ENCODE measurements around the gene PPFIA3. TPM values are rescaled to one million over a fixed set of nuclear protein-coding genes. Genes with fewer than 3 reads are reported as not detected.

Gene PPFIA3
- total RNA-seq, 1 experiment from 2014 or later, result 6.7 TPM

DNA sequence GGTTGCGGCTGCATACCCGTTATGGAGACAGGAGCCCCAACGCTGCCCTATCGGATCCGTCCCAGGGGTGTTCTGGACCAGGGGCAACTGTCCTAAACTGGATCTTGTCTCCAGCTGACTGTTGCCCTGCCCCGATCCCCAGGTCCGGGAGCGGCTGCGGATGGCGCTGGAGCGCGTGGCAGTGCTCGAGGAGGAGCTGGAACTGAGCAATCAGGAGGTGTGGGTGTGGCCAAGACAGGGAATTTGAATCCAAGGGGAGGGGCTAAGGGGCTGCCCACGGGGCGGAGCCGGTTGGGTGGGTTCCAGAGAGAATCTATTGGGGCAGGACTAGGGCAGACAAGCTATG lies 9.9 kb downstream of the PPFIA3 start:
- TF ChIP-seq, protein P1, sequence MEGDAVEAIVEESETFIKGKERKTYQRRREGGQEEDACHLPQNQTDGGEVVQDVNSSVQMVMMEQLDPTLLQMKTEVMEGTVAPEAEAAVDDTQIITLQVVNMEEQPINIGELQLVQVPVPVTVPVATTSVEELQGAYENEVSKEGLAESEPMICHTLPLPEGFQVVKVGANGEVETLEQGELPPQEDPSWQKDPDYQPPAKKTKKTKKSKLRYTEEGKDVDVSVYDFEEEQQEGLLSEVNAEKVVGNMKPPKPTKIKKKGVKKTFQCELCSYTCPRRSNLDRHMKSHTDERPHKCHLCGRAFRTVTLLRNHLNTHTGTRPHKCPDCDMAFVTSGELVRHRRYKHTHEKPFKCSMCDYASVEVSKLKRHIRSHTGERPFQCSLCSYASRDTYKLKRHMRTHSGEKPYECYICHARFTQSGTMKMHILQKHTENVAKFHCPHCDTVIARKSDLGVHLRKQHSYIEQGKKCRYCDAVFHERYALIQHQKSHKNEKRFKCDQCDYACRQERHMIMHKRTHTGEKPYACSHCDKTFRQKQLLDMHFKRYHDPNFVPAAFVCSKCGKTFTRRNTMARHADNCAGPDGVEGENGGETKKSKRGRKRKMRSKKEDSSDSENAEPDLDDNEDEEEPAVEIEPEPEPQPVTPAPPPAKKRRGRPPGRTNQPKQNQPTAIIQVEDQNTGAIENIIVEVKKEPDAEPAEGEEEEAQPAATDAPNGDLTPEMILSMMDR (IDR thresholded peaks at IDR 0.05; ENCODE audit: unreplicated experiment), result no peak
- CTCF ChIA-PET, result interaction anchor here (0.5 to 2.9 kb wide), 4 partner anchors 15 to 549 kb away, joined by 3 to 11 read pairs (median 6); partner anchors contain the start of gene LIN7B
- intact Hi-C loops (cut with micrococcal nuclease), result no loop called here
- no peak overlapping the region for H3K4me3 Mint-ChIP-seq (ENCODE audit: unreplicated experiment)
- no peak overlapping the region for H3K27ac Mint-ChIP-seq (ENCODE audit: low read depth, unreplicated experiment)
- DNase-seq (ENCODE audit: unreplicated experiment), result no peak
- H3K4me1 Mint-ChIP-seq (ENCODE audit: insufficient read depth, unreplicated experiment), result peaks cover 10% of the 10 kb centered on the region
- H3K27me3 Mint-ChIP-seq (ENCODE audit: insufficient read depth, unreplicated experiment), result no peaks in the 10 kb centered on the region
- no TSS peak for BruUV-seq (replicated peaks)
- H3K9me3 Mint-ChIP-seq (ENCODE audit: unreplicated experiment), result no peaks in the 10 kb centered on the region
- POLR2A ChIA-PET, result interaction anchor here (0.7 to 2.8 kb wide), 5 partner anchors 12 to 75 kb away, joined by 3 to 19 read pairs (median 8); partner anchors contain the start of gene LIN7B
- H3K36me3 Mint-ChIP-seq (ENCODE audit: insufficient read depth, unreplicated experiment), result peaks cover 15% of the 10 kb centered on the region

DNA sequence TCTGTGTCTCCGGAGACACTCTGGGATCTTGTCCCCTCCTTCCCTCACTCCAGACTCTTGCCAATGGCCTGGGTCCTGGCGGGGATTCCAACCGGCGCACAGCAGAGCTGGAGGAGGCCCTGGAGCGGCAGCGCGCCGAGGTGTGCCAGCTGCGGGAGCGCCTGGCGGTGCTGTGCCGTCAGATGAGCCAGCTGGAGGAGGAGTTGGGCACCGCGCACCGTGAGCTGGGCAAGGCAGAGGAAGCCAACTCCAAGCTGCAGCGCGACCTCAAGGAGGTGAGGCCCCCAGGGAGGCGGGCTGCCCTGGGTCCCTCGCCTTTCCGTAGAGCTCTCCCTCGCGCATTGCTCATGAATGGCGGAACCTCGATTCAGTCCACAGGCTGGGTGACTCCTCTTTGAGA lies 11.0 kb downstream of the PPFIA3 start:
- BruUV-seq (replicated peaks), result no TSS peak
- TF ChIP-seq, protein P1 (IDR thresholded peaks at IDR 0.05; ENCODE audit: unreplicated experiment), result no peak
- H3K4me1 Mint-ChIP-seq (ENCODE audit: insufficient read depth, unreplicated experiment), result peaks cover 10% of the 10 kb centered on the region
- POLR2A ChIA-PET, result interaction anchor here (2.8 kb wide), 1 partner anchor 13 kb away, joined by 11 read pairs; no protein-coding TSS in a partner anchor
- H3K36me3 Mint-ChIP-seq (ENCODE audit: insufficient read depth, unreplicated experiment), result peaks cover 16% of the 10 kb centered on the region
- CTCF ChIA-PET, result interaction anchor here (0.9 to 2.3 kb wide), 4 partner anchors 11 to 69 kb away, joined by 3 to 8 read pairs (median 6); partner anchors contain the start of gene PPFIA3
- no peak for DNase-seq (ENCODE audit: unreplicated experiment)
- no peak overlapping the region for H3K4me3 Mint-ChIP-seq (ENCODE audit: unreplicated experiment)
- intact Hi-C loops (cut with micrococcal nuclease), result no loop called here
- no peaks in the 10 kb centered on the region for H3K27me3 Mint-ChIP-seq (ENCODE audit: insufficient read depth, unreplicated experiment)
- no peaks in the 10 kb centered on the region for H3K9me3 Mint-ChIP-seq (ENCODE audit: unreplicated experiment)
- H3K27ac Mint-ChIP-seq (ENCODE audit: low read depth, unreplicated experiment), result no peak overlapping the region

DNA sequence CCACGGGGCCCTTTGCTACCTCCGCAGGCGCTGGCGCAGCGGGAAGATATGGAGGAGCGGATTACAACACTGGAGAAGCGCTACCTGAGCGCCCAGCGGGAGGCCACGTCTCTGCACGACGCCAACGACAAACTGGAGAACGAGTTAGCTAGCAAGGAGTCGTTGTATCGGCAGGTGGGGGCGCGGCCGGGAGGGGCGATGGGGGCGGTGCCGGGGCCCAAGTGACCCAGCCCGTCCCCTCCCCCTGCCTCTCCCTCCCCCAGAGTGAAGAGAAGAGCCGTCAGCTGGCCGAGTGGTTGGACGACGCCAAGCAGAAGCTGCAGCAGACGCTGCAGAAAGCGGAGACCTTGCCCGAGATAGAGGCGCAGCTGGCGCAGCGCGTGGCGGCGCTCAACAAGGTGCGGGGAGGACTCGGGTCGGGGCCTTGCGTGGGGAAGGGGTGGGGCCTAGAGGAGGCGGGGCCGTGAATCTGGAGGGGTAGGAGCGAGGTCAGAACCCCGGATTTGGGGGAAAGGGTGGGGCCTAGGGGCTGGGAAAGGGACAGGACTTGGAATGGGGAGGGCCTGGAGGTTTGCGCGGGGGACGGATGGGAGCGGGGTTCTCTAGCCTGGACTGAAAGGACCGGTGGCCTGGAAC lies 13.7 kb downstream of the PPFIA3 start:
- Mint-ChIP-seq H3K4me3 (ENCODE audit: unreplicated experiment) (no peak overlapping the region), H3K27me3 (ENCODE audit: insufficient read depth, unreplicated experiment) (no peaks in the 10 kb centered on the region), H3K36me3 (ENCODE audit: insufficient read depth, unreplicated experiment) (peaks cover 16% of the 10 kb centered on the region), H3K4me1 (ENCODE audit: insufficient read depth, unreplicated experiment) (peaks cover 15% of the 10 kb centered on the region), H3K9me3 (ENCODE audit: unreplicated experiment) (no peaks in the 10 kb centered on the region), H3K27ac (ENCODE audit: low read depth, unreplicated experiment) (no peak overlapping the region)
- TF ChIP-seq, protein P1 (IDR thresholded peaks at IDR 0.05; ENCODE audit: unreplicated experiment), result no peak
- DNase-seq (ENCODE audit: unreplicated experiment), result no peak
- CTCF ChIA-PET, result interaction anchor here (0.5 to 1.1 kb wide), 5 partner anchors 8 to 311 kb away, joined by 3 to 4 read pairs (median 3); no protein-coding TSS in a partner anchor
- POLR2A ChIA-PET, result no interaction called here
- no TSS peak for BruUV-seq (replicated peaks)
- intact Hi-C loops (cut with micrococcal nuclease), result no loop called here

DNA sequence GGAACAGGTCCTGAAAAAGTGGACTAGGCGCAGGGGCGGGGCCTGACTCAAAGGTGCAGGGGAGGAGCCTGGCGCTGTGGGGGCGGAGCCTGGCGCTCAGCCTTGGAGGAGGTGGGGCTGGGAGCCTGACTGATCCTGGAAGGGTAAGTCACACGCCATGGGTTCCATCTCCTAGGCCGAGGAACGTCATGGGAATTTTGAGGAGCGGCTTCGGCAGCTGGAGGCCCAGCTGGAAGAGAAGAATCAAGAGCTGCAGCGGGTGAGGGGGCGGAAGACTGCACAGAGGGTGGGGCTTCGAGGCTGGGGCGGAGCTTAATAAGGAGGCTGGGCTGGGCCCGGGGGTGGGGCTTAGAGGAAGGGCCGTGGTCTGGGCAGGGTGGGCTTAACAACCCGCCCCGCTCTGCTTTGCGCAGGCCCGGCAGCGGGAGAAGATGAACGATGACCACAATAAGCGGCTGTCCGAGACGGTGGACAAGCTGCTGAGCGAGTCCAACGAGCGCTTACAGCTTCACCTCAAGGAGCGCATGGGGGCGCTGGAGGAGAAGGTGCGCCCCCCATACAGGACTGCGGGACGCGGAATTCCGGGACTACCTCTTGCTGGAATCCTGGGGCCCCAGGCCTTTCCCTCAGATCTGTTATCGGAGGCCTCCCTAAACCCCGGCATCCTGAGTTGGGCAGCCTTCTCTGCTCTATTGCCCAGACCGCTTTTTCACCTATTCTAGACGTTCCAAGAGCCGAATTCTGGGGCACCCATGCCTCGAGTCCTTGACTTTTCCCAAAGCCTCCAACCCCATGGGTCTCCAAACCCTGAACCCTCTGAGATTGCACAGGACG lies 14.5 kb downstream of the PPFIA3 start:
- Mint-ChIP-seq H3K27ac (ENCODE audit: low read depth, unreplicated experiment) (no peak overlapping the region), H3K9me3 (ENCODE audit: unreplicated experiment) (no peaks in the 10 kb centered on the region), H3K27me3 (ENCODE audit: insufficient read depth, unreplicated experiment) (no peaks in the 10 kb centered on the region), H3K36me3 (ENCODE audit: insufficient read depth, unreplicated experiment) (peaks cover 16% of the 10 kb centered on the region), H3K4me1 (ENCODE audit: insufficient read depth, unreplicated experiment) (peaks cover 8% of the 10 kb centered on the region), H3K4me3 (ENCODE audit: unreplicated experiment) (no peak overlapping the region)
- intact Hi-C loops (cut with micrococcal nuclease), result no loop called here
- POLR2A ChIA-PET, result interaction anchor here (0.6 to 1.1 kb wide), 2 partner anchors 138 to 457 kb away, joined by 3 read pairs; partner anchors contain the start of gene PRR12
- no peak for DNase-seq (ENCODE audit: unreplicated experiment)
- no TSS peak for BruUV-seq (replicated peaks)
- CTCF ChIA-PET, result interaction anchor here (0.5 to 1.0 kb wide), 4 partner anchors 14 to 310 kb away, joined by 3 read pairs; no protein-coding TSS in a partner anchor
- TF ChIP-seq, protein P1 (IDR thresholded peaks at IDR 0.05; ENCODE audit: unreplicated experiment), result no peak
